ENCODE results near the gene PPP1R1A.

PPP1R1A gene, protein sequence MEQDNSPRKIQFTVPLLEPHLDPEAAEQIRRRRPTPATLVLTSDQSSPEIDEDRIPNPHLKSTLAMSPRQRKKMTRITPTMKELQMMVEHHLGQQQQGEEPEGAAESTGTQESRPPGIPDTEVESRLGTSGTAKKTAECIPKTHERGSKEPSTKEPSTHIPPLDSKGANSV

GRCh38 chr12:54588110-54588889 is at the start of gene PPP1R1A:
PPP1R1A (minus strand) TSS chr12:54588659; CDS start chr12:54588488, 171 bp downstream.
- no peak for DNase-seq (ENCODE audit: low read depth)
- TF ChIP-seq, protein P1, sequence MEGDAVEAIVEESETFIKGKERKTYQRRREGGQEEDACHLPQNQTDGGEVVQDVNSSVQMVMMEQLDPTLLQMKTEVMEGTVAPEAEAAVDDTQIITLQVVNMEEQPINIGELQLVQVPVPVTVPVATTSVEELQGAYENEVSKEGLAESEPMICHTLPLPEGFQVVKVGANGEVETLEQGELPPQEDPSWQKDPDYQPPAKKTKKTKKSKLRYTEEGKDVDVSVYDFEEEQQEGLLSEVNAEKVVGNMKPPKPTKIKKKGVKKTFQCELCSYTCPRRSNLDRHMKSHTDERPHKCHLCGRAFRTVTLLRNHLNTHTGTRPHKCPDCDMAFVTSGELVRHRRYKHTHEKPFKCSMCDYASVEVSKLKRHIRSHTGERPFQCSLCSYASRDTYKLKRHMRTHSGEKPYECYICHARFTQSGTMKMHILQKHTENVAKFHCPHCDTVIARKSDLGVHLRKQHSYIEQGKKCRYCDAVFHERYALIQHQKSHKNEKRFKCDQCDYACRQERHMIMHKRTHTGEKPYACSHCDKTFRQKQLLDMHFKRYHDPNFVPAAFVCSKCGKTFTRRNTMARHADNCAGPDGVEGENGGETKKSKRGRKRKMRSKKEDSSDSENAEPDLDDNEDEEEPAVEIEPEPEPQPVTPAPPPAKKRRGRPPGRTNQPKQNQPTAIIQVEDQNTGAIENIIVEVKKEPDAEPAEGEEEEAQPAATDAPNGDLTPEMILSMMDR (IDR thresholded peaks at IDR 0.05; ENCODE audit: low read length, missing control alignments): no peak
- no peak within 1 kb of the TSS for H3K4me3 ChIP-seq (replicated peaks; ENCODE audit: low read depth, low read length)

DNA sequence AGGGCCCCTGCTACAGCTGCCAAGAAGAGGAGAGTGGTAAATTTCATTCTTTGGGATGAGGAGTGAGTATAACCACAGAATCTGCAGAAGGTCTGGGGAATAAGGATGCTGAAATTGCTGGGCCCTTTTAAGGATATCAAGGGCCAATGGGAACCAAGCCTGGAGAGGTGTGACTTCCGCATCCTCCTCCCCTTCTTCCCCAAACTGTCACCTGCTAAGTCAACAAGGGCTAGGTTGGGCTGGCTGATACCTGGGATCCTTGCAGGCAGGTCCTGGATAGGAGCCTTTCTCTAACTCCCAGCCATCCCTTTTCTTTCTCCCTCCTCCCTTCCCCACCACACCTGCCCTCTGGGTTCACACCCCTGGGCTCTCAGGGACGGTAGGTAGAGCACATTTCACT is 46.3 kb upstream of the PPP1R1A start, which contains the start of gene LACRT:
LACRT (minus strand) TSS at position 101 of the 400 bp plus-strand sequence; CDS start at position 47, 54 bp downstream.
- TF ChIP-seq, protein P1 (IDR thresholded peaks at IDR 0.05; ENCODE audit: low read length, missing control alignments): no peak
- no peak within 1 kb of the TSS for H3K4me3 ChIP-seq (replicated peaks; ENCODE audit: low read depth, low read length)
- DNase-seq (ENCODE audit: low read depth): no peak

DNA sequence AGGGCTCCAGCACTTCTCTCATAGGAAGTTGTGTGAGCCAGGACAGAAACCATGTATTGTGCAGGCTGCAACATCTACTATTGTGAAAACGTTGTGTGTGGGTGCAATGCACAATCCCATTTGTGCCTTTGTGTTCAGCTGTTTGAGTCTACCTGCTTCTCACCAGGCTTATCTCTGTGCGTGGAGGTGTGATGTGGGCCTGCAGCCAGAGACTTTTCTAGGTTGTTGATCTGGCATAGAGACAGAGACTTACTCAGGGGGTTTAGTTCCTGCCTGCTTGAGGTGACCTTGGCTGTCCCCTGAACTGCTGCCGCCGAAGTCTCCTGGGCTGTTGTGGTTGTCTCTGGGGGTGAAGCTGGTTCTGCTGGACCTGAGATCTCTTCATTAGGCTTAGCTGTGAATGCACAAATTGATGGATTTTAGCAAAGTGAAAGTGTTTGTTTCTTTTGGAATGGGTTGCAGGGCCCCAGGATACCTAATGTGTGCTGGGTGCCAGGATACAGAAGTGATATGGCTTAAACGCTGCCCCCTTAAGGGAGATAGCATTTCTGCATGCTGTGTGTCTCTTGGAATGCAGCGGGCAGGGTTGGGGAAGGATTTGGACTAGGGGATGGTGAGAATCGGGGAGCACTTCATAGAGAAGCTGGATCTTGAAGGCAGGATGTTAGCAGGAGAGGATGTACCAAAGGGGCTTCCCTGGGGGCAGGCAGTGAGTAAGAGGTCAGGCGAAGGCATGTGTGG is 43.7 kb upstream of the PPP1R1A start:
- DNase-seq (ENCODE audit: low read depth): no peak
- H3K4me3 ChIP-seq (replicated peaks; ENCODE audit: low read depth, low read length): no peak overlapping the region
- TF ChIP-seq, protein P1 (IDR thresholded peaks at IDR 0.05; ENCODE audit: low read length, missing control alignments): no peak

DNA sequence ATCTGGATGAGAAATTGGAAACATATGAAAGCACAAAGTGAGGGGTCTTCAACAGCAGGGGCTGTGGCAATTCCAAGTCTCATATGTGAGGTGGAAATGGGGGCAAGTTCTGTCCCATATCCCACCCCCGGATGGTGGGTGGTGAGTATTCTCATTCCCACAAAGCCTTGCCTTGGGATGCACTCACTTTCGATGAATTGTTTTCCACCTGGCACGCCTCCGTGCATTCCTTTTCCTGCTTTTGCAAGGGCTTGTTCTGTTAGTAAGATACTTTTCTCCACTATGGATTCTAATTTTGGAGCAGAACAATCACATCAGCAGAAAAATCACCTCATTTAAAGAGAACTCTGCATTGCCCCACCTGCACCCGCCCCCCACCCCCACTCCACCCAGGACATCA is 43.1 kb upstream of the PPP1R1A start:
- DNase-seq (ENCODE audit: low read depth): no peak
- TF ChIP-seq, protein P1 (IDR thresholded peaks at IDR 0.05; ENCODE audit: low read length, missing control alignments): no peak
- no peak overlapping the region for H3K4me3 ChIP-seq (replicated peaks; ENCODE audit: low read depth, low read length)

DNA sequence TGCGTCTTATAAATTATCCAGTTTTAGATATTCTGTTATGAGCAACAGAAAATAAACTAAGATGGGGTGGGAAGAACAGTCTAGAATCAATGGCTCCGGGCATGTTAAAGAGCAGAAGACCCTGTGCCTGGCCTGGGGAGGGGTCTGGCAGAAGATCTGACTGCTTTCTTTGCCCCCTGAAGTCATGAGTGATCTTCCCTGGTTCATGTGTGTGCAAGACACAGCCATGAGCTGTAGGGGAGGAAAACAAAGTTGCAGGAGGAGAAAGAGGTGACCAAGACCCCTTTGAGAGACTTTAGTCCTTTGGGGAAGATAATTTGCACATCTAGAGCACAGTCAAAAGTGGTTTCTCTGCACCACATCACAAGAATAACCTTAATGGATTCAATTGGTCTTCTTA is 41.5 kb upstream of the PPP1R1A start:
- H3K4me3 ChIP-seq (replicated peaks; ENCODE audit: low read depth, low read length): no peak overlapping the region
- no peak for DNase-seq (ENCODE audit: low read depth)
- TF ChIP-seq, protein P1 (IDR thresholded peaks at IDR 0.05; ENCODE audit: low read length, missing control alignments): no peak

DNA sequence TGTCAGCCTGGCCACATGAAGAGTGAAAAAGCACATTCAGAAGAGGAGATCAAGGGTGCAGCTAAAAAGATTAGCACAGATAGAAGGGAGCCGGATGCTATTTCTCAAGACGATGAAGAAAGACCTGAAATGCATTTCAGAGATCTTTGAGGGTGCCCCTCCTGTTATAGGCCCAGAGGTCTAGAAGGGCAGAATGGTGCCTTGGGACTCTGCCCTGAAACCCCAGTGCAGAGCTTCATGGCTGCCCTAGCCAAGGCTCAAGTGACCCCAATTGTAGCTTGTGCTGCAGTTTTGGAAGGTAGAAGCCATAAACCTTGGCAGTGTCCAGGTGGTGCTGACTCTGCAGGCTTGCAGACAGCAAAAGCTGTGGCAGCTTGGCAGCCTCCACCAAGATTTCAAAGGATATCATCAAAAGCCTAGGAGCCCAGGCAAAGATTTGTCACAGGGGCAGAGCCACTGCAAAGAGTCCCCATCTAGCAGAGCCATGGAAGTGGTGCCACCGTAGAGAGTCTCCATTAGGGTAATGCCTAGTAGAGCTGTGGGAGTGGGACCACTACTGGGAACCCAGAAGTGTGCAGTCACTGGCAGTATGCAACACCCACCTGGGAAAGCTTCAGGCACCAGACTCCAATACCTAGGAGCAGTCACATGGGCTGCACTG is 39.9 kb upstream of the PPP1R1A start:
- DNase-seq (ENCODE audit: low read depth): no peak
- no peak overlapping the region for H3K4me3 ChIP-seq (replicated peaks; ENCODE audit: low read depth, low read length)
- TF ChIP-seq, protein P1 (IDR thresholded peaks at IDR 0.05; ENCODE audit: low read length, missing control alignments): no peak
